H1 (cell line): Measurements from ENCODE around the gene SCP2. TPM values are rescaled to one million over a fixed set of nuclear protein-coding genes. Genes with fewer than 3 reads are reported as not detected.

Source experiments
- RAD21 ChIP-seq, 2 experiments: IDR thresholded peaks in 1 of 2; conservative IDR thresholded peaks in 1 of 2; 2 replicates each; pipeline ENCODE4 v1.6.1; 2011; ENCODE audit warnings: low read depth in 2 of 2, low read length in 2 of 2, improper control_type of control experiment in 1 of 2, inconsistent platforms in 1 of 2, mild to moderate bottlenecking in 1 of 2, moderate library complexity in 1 of 2
- polyA plus RNA-seq, 7 experiments: library from polyadenylated mRNA; depleted of rRNA in 3 of 7; stranded (reverse) in 5 of 7; unstranded in 2 of 7; fragments of >200 nt in 5 of 7; fragments of 200-250 nt in 2 of 7; gene quantifications; 1 replicate in 5 of 7; 2 replicates in 1 of 7; 4 replicates in 1 of 7; pipeline versions ENCODE4 v1.2.1 to v1.2.3, GENCODE V29; 2011 to 2013; ENCODE audit warnings: missing spikeins in 2 of 7, mixed read lengths in 2 of 7
- total RNA-seq: library from RNA; stranded (reverse); fragmentation: NEBNext Ultra II Directional; extraction: Animal tissue kit (Norgen Biotek cat#: 25700); gene quantifications from 2 replicates; pipeline ENCODE4 v1.2.1, GENCODE V29; 2021

The SCP2 gene
- total and polyA plus RNA-seq, 2 of the 8 experiments (the other 6 are each of a cell fraction or from before 2014, with no cell fraction given), result 20.9 to 54.3 TPM

- TF ChIP-seq RAD21 (IDR thresholded peaks at IDR 0.05 in 1 of 2, conservative IDR thresholded peaks at IDR 0.05 in 1 of 2; ENCODE audit: low read depth in 2 of 2, low read length in 2 of 2), result no peak
Measured at GRCh38 chr1:53037159-53037558, 110.1 kb downstream of the SCP2 start (continued).
